Epithelial cell of esophagus (primary cell): Measurements from ENCODE around the gene APLF.

ENCODE experiments used
- DNase-seq: peaks from one replicate; pipeline ENCODE4 v3.0.0; 2010; ENCODE audit warnings: low read depth
- H3K4me3 ChIP-seq: 2 replicates; pipeline ENCODE4 v1.5.1; 2011; ENCODE audit warnings: mild to moderate bottlenecking, low read length, control low read depth
- TF ChIP-seq, protein P1 (sequence below): IDR thresholded peaks from 2 replicates; pipeline ENCODE4 v1.5.1; 2011; ENCODE audit warnings: low read depth, mild to moderate bottlenecking, low read length, control low read depth, inconsistent platforms; ENCODE audit not compliant: insufficient read depth; ENCODE audit errors: missing control alignments

Gene APLF

DNA sequence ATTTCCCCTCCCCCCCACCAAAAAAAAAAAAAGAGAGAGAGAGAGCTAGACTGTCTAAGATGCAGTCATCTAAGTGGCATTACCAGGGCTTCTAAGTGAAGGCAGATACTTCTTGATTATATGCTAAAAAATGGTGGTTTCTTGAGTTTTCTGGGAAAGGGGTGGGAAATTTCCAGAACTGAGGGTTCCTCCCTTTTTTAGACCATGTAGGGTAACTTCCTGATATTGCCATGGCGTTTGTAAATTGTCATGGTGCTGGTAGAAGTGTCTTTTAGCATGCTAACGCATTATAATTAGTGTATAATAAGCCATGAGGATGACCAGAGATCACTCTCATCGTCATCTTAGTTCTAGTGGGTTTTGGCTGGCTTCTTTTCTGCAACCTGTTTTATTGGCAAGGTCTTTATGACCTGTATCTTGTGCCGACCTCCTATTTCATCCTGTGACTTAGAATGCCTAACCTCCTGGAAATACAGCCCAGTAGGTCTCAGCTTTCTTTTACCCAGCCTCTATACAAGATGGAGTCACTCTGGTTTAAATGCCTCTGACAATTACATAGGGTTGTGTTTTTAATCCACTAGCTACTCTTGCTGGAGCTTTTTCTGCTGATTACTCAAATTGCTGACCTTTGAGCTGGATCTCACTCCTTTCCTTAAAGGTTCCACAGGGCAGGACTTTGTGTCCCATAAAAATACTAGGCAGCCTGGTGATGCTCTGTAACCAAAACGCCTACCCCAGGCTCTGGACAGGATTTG lies 145.6 kb downstream of the APLF start:
- no peak for DNase-seq
- TF ChIP-seq, protein P1, sequence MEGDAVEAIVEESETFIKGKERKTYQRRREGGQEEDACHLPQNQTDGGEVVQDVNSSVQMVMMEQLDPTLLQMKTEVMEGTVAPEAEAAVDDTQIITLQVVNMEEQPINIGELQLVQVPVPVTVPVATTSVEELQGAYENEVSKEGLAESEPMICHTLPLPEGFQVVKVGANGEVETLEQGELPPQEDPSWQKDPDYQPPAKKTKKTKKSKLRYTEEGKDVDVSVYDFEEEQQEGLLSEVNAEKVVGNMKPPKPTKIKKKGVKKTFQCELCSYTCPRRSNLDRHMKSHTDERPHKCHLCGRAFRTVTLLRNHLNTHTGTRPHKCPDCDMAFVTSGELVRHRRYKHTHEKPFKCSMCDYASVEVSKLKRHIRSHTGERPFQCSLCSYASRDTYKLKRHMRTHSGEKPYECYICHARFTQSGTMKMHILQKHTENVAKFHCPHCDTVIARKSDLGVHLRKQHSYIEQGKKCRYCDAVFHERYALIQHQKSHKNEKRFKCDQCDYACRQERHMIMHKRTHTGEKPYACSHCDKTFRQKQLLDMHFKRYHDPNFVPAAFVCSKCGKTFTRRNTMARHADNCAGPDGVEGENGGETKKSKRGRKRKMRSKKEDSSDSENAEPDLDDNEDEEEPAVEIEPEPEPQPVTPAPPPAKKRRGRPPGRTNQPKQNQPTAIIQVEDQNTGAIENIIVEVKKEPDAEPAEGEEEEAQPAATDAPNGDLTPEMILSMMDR: no peak
- no peak overlapping the region for H3K4me3 ChIP-seq

DNA sequence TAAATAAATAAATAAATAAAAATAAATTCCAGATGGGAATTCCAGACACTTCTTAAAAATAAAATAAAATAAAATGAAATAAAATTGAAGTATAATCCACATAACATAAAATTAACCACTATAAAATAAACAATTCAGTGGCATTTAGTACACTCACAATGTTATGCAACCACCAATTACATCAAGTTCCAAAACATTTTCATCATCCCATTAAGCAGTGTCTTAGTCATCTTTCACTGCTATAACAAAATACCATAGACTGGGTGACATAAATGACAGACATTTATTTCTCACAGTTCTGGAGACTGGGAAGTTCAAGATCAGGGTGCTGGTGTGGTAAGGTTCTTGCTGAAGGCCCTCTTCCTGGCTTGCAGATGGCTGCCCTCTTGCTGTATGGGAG lies 153.4 kb downstream of the APLF start:
- TF ChIP-seq, protein P1: no peak
- DNase-seq: peak; percentile 29

DNA sequence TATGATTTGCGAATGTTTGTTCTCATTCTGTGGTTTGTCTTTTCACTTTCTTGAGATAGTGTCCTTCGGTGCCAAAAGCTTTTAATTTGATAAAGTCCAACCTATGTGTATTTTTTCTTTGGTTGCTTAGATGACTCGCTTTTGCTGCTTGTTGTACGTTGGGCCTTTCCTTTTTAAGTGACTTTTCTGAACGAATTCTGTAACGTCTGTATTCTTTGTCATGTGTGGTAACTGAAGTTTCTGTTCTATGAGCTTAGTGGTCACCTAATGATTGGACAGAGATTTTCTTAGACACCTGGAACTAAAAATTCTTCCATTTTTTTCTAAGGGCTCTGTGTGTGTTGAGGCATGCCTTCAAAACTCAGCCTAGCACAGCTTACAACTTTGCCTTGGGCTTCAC lies 156.4 kb downstream of the APLF start:
- TF ChIP-seq, protein P1: no peak
- no peak for DNase-seq
- H3K4me3 ChIP-seq: no peak overlapping the region

More for the DNA sequence above, 153.4 kb downstream of the APLF start:
- H3K4me3 ChIP-seq: no peak overlapping the region

DNA sequence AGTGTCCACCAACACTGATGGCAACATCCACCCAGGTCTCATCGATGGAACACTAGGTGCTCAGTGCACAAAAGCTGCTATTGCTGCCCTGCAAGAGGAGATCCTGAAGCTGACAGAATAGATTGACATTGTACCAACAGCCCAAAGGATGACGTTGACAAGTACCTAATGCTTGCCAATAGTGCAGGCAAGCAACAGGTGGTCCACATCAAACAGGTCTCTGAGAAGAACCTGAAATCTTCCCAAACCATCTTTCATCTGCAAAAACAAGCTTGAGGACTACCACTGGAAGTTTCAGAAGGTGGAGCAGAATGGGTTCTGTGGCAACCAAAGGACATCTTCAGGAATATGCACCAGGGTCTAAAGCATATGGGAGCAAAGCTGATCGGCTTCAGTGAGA lies 160.2 kb downstream of the APLF start:
- TF ChIP-seq, protein P1: no peak
- no peak for DNase-seq
- no peak overlapping the region for H3K4me3 ChIP-seq
